ENCODE results near the gene MYO18A. TPM values are rescaled to one million over a fixed set of nuclear protein-coding genes. Genes with fewer than 3 reads are reported as not detected.

MYO18A gene
- total RNA-seq, 2 donors from 2014 or later, result 106 to 332 TPM

GRCh38 chr17:29079887-29080286, 100.3 kb downstream of the MYO18A start:
- no peak for TF ChIP-seq CTCF (IDR thresholded peaks at IDR 0.05)
- Histone ChIP-seq H3K27me3 (replicated peaks; ENCODE audit: insufficient read depth) (no peaks in the 10 kb centered on the region), H3K9me3 (no peaks in the 10 kb centered on the region), H3K4me3 (no peak overlapping the region), H3K36me3 (peaks cover 42% of the 10 kb centered on the region), H3K4me1 (ENCODE audit: control insufficient read depth in 1 of 2, low read depth in 2 of 2) (no peaks in the 10 kb centered on the region), H3K27ac (no peak overlapping the region)
- DNase-seq (ENCODE audit: low spot score) (no peak), ATAC-seq (ENCODE audit: insufficient number of reproducible peaks, low FRiP score, low read depth) (no peak)

- Histone ChIP-seq H3K4me3 (no peak overlapping the region), H3K27me3 (replicated peaks; ENCODE audit: insufficient read depth) (no peaks in the 10 kb centered on the region), H3K36me3 (peaks cover 41% of the 10 kb centered on the region), H3K9me3 (no peaks in the 10 kb centered on the region), H3K4me1 (ENCODE audit: control insufficient read depth in 1 of 2, low read depth in 2 of 2) (no peaks in the 10 kb centered on the region), H3K27ac (no peak overlapping the region)
- no peak for ATAC-seq (ENCODE audit: insufficient number of reproducible peaks, low FRiP score, low read depth)
- TF ChIP-seq CTCF (IDR thresholded peaks at IDR 0.05), result no peak
- no peak for DNase-seq (ENCODE audit: low spot score)
Observed at GRCh38 chr17:29079433-29079832, 100.8 kb downstream of the MYO18A start.

GRCh38 chr17:29078183-29079045, 101.8 kb downstream of the MYO18A start:
- H3K27ac ChIP-seq, result no peak overlapping the region
- ATAC-seq (ENCODE audit: insufficient number of reproducible peaks, low FRiP score, low read depth), result no peak
- no peaks in the 10 kb centered on the region for H3K4me1 ChIP-seq (ENCODE audit: control insufficient read depth in 1 of 2, low read depth in 2 of 2)
- no peaks in the 10 kb centered on the region for H3K27me3 ChIP-seq (replicated peaks; ENCODE audit: insufficient read depth)
- DNase-seq (ENCODE audit: low spot score), result no peak
- no peak overlapping the region for H3K4me3 ChIP-seq
- H3K9me3 ChIP-seq, result no peaks in the 10 kb centered on the region
- peaks cover 34% of the 10 kb centered on the region for H3K36me3 ChIP-seq
- no peak for TF ChIP-seq CTCF (IDR thresholded peaks at IDR 0.05)

GRCh38 chr17:29077320-29077719, 102.9 kb downstream of the MYO18A start:
- Histone ChIP-seq H3K9me3 (no peaks in the 10 kb centered on the region), H3K4me3 (no peak overlapping the region), H3K27me3 (replicated peaks; ENCODE audit: insufficient read depth) (no peaks in the 10 kb centered on the region), H3K36me3 (peaks cover 29% of the 10 kb centered on the region), H3K4me1 (ENCODE audit: control insufficient read depth in 1 of 2, low read depth in 2 of 2) (no peaks in the 10 kb centered on the region), H3K27ac (no peak overlapping the region)
- DNase-seq (ENCODE audit: low spot score), result no peak
- TF ChIP-seq CTCF (IDR thresholded peaks at IDR 0.05), result no peak
- ATAC-seq (ENCODE audit: insufficient number of reproducible peaks, low FRiP score, low read depth), result no peak

GRCh38 chr17:29076722-29077121, 103.5 kb downstream of the MYO18A start:
- Histone ChIP-seq H3K27me3 (replicated peaks; ENCODE audit: insufficient read depth) (no peaks in the 10 kb centered on the region), H3K36me3 (peaks cover 23% of the 10 kb centered on the region), H3K27ac (no peak overlapping the region), H3K4me3 (no peak overlapping the region), H3K4me1 (ENCODE audit: control insufficient read depth in 1 of 2, low read depth in 2 of 2) (no peaks in the 10 kb centered on the region), H3K9me3 (no peaks in the 10 kb centered on the region)
- TF ChIP-seq CTCF (IDR thresholded peaks at IDR 0.05), result no peak
- no peak for DNase-seq (ENCODE audit: low spot score)
- ATAC-seq (ENCODE audit: insufficient number of reproducible peaks, low FRiP score, low read depth), result no peak

All from thoracic aorta (tissue), 2 donors.